Measurements from ENCODE around the gene GFOD2.

GFOD2 gene

DNA sequence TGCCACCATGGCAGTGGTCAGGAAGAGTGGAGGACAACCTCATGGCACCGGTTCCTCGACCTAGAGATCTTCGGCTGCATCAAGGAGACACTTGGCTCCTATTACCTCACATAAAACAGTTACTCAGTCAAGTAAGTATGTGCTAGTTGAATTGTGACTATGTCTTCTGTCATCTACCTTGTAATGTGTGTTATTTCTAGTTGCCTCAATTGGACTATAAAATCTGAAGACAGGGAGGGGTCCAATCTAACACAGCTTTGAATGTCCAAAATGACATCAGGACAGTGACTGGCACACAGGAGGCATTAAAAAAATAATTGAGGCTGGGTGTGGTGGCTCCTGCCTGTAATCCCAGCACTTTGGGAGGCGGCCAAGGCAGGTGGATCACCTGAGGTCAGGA is 35.3 kb downstream of the GFOD2 start:
- Histone ChIP-seq H3K36me3 (ENCODE audit: control insufficient read depth, insufficient read depth, low read length) (peaks cover 2% of the 10 kb centered on the region), H3K4me3 (replicated peaks; ENCODE audit: low read depth, low read length) (no peak overlapping the region), H3K27me3 (replicated peaks; ENCODE audit: control insufficient read depth, insufficient read depth, low read length) (no peaks in the 10 kb centered on the region)
- DNase-seq (ENCODE audit: extremely low read depth, insufficient read length): no peak
- no peak for TF ChIP-seq CTCF (IDR thresholded peaks at IDR 0.05; ENCODE audit: insufficient read depth, low read length, poor library complexity, severe bottlenecking)

GRCh38 chr16:67679935-67680897 is 38.9 kb downstream of the GFOD2 start:
- TF ChIP-seq CTCF (IDR thresholded peaks at IDR 0.05; ENCODE audit: insufficient read depth, low read length, poor library complexity, severe bottlenecking): no peak
- Histone ChIP-seq H3K36me3 (ENCODE audit: control insufficient read depth, insufficient read depth, low read length) (peaks cover 6% of the 10 kb centered on the region), H3K4me3 (replicated peaks; ENCODE audit: low read depth, low read length) (no peak overlapping the region), H3K27me3 (replicated peaks; ENCODE audit: control insufficient read depth, insufficient read depth, low read length) (no peaks in the 10 kb centered on the region)
- DNase-seq (ENCODE audit: extremely low read depth, insufficient read length): no peak

- H3K36me3 ChIP-seq (ENCODE audit: control insufficient read depth, insufficient read depth, low read length): peaks cover 3% of the 10 kb centered on the region
Observed at GRCh38 chr16:67678354-67679023, 40.6 kb downstream of the GFOD2 start.

GRCh38 chr16:67677712-67678111 is 41.4 kb downstream of the GFOD2 start:
- Histone ChIP-seq H3K27me3 (replicated peaks; ENCODE audit: control insufficient read depth, insufficient read depth, low read length) (no peaks in the 10 kb centered on the region), H3K4me3 (replicated peaks; ENCODE audit: low read depth, low read length) (no peak overlapping the region), H3K36me3 (ENCODE audit: control insufficient read depth, insufficient read depth, low read length) (peaks cover 3% of the 10 kb centered on the region)
- no peak for TF ChIP-seq CTCF (IDR thresholded peaks at IDR 0.05; ENCODE audit: insufficient read depth, low read length, poor library complexity, severe bottlenecking)
- no peak for DNase-seq (ENCODE audit: extremely low read depth, insufficient read length)

More at GRCh38 chr16:67678354-67679023, 40.6 kb downstream of the GFOD2 start:
- DNase-seq (ENCODE audit: extremely low read depth, insufficient read length): no peak
- Histone ChIP-seq H3K27me3 (replicated peaks; ENCODE audit: control insufficient read depth, insufficient read depth, low read length) (no peaks in the 10 kb centered on the region), H3K4me3 (replicated peaks; ENCODE audit: low read depth, low read length) (no peak overlapping the region)
- no peak for TF ChIP-seq CTCF (IDR thresholded peaks at IDR 0.05; ENCODE audit: insufficient read depth, low read length, poor library complexity, severe bottlenecking)

- DNase-seq (ENCODE audit: extremely low read depth, insufficient read length): no peak
- H3K27me3 ChIP-seq (replicated peaks; ENCODE audit: control insufficient read depth, insufficient read depth, low read length): no peaks in the 10 kb centered on the region
- no peak for TF ChIP-seq CTCF (IDR thresholded peaks at IDR 0.05; ENCODE audit: insufficient read depth, low read length, poor library complexity, severe bottlenecking)
- no peak overlapping the region for H3K4me3 ChIP-seq (replicated peaks; ENCODE audit: low read depth, low read length)
- peaks cover 3% of the 10 kb centered on the region for H3K36me3 ChIP-seq (ENCODE audit: control insufficient read depth, insufficient read depth, low read length)
Observed at GRCh38 chr16:67676939-67677338, 42.2 kb downstream of the GFOD2 start.

All from GM06990 (cell line).